Measurements from ENCODE around the gene RESF1.

RESF1 gene

GRCh38 chr12:31959161-31959700 lies at the start of gene RESF1:
Gene RESF1, plus strand, starts transcription at chr12:31959415. Its CDS starts 21,541 bp downstream, at chr12:31980956.
- peak within 1 kb of the TSS; percentile 99 for H3K9ac ChIP-seq (ENCODE audit: low read length)
- peak within 1 kb of the TSS; percentile 100 for H3K4me3 ChIP-seq (ENCODE audit: low read depth, low read length)
- peaks cover 27% of the 10 kb centered on the region for H3K4me1 ChIP-seq (ENCODE audit: control insufficient read depth, insufficient read depth, low read length)
- peak within 1 kb of the TSS; percentile 80; the same call in 1 of the 2 replicates for H3K27ac ChIP-seq (ENCODE audit: low read depth, low read length)
- no peaks in the 10 kb centered on the region for H3K27me3 ChIP-seq (ENCODE audit: control insufficient read depth, insufficient read depth, low read length)
- peaks cover 13% of the 10 kb centered on the region; the same call in 1 of the 2 replicates for H3K9me3 ChIP-seq (ENCODE audit: control insufficient read depth, insufficient read depth, low read depth, low read length)
- H3K36me3 ChIP-seq (ENCODE audit: control insufficient read depth, insufficient read depth, low read length) = peaks cover 40% of the 10 kb centered on the region

GRCh38 chr12:31914927-31915326 lies 44.3 kb upstream of the RESF1 start:
- no peaks in the 10 kb centered on the region for H3K27me3 ChIP-seq (ENCODE audit: control insufficient read depth, insufficient read depth, low read length)
- H3K4me1 ChIP-seq (ENCODE audit: control insufficient read depth, insufficient read depth, low read length) = no peaks in the 10 kb centered on the region
- H3K9ac ChIP-seq (ENCODE audit: low read length) = no peak overlapping the region
- no peak overlapping the region for H3K27ac ChIP-seq (ENCODE audit: low read depth, low read length)
- no peaks in the 10 kb centered on the region for H3K36me3 ChIP-seq (ENCODE audit: control insufficient read depth, insufficient read depth, low read length)
- no peak overlapping the region for H3K4me3 ChIP-seq (ENCODE audit: low read depth, low read length)
- H3K9me3 ChIP-seq (ENCODE audit: control insufficient read depth, insufficient read depth, low read depth, low read length) = peaks cover 26% of the 10 kb centered on the region

GRCh38 chr12:31915446-31915845 lies 43.8 kb upstream of the RESF1 start:
- Histone ChIP-seq H3K36me3 (ENCODE audit: control insufficient read depth, insufficient read depth, low read length) (no peaks in the 10 kb centered on the region), H3K9ac (ENCODE audit: low read length) (no peak overlapping the region), H3K27ac (ENCODE audit: low read depth, low read length) (no peak overlapping the region), H3K4me1 (ENCODE audit: control insufficient read depth, insufficient read depth, low read length) (no peaks in the 10 kb centered on the region), H3K4me3 (ENCODE audit: low read depth, low read length) (no peak overlapping the region), H3K9me3 (ENCODE audit: control insufficient read depth, insufficient read depth, low read depth, low read length) (peaks cover 22% of the 10 kb centered on the region), H3K27me3 (ENCODE audit: control insufficient read depth, insufficient read depth, low read length) (no peaks in the 10 kb centered on the region)

GRCh38 chr12:31922341-31923062 lies 36.7 kb upstream of the RESF1 start:
- no peak overlapping the region for H3K27ac ChIP-seq (ENCODE audit: low read depth, low read length)
- H3K4me1 ChIP-seq (ENCODE audit: control insufficient read depth, insufficient read depth, low read length) = no peaks in the 10 kb centered on the region
- no peak overlapping the region for H3K4me3 ChIP-seq (ENCODE audit: low read depth, low read length)
- H3K9me3 ChIP-seq (ENCODE audit: control insufficient read depth, insufficient read depth, low read depth, low read length) = peaks cover 47% of the 10 kb centered on the region
- H3K36me3 ChIP-seq (ENCODE audit: control insufficient read depth, insufficient read depth, low read length) = no peaks in the 10 kb centered on the region
- H3K27me3 ChIP-seq (ENCODE audit: control insufficient read depth, insufficient read depth, low read length) = no peaks in the 10 kb centered on the region
- H3K9ac ChIP-seq (ENCODE audit: low read length) = no peak overlapping the region

GRCh38 chr12:31923063-31923412 lies 36.2 kb upstream of the RESF1 start:
- Histone ChIP-seq H3K4me3 (ENCODE audit: low read depth, low read length) (no peak overlapping the region), H3K27me3 (ENCODE audit: control insufficient read depth, insufficient read depth, low read length) (no peaks in the 10 kb centered on the region), H3K36me3 (ENCODE audit: control insufficient read depth, insufficient read depth, low read length) (no peaks in the 10 kb centered on the region), H3K9me3 (ENCODE audit: control insufficient read depth, insufficient read depth, low read depth, low read length) (peaks cover 47% of the 10 kb centered on the region), H3K9ac (ENCODE audit: low read length) (no peak overlapping the region), H3K27ac (ENCODE audit: low read depth, low read length) (no peak overlapping the region), H3K4me1 (ENCODE audit: control insufficient read depth, insufficient read depth, low read length) (no peaks in the 10 kb centered on the region)

GRCh38 chr12:31928246-31929026 lies 30.8 kb upstream of the RESF1 start:
- Histone ChIP-seq H3K27me3 (ENCODE audit: control insufficient read depth, insufficient read depth, low read length) (no peaks in the 10 kb centered on the region), H3K9ac (ENCODE audit: low read length) (no peak overlapping the region), H3K4me1 (ENCODE audit: control insufficient read depth, insufficient read depth, low read length) (no peaks in the 10 kb centered on the region), H3K36me3 (ENCODE audit: control insufficient read depth, insufficient read depth, low read length) (no peaks in the 10 kb centered on the region), H3K9me3 (ENCODE audit: control insufficient read depth, insufficient read depth, low read depth, low read length) (peaks cover 28% of the 10 kb centered on the region), H3K4me3 (ENCODE audit: low read depth, low read length) (no peak overlapping the region), H3K27ac (ENCODE audit: low read depth, low read length) (no peak overlapping the region)

- Histone ChIP-seq H3K9me3 (ENCODE audit: control insufficient read depth, insufficient read depth, low read depth, low read length) (peaks cover 21% of the 10 kb centered on the region; the same call in 1 of the 2 replicates), H3K9ac (ENCODE audit: low read length) (no peak overlapping the region), H3K4me3 (ENCODE audit: low read depth, low read length) (no peak overlapping the region), H3K36me3 (ENCODE audit: control insufficient read depth, insufficient read depth, low read length) (no peaks in the 10 kb centered on the region), H3K27me3 (ENCODE audit: control insufficient read depth, insufficient read depth, low read length) (no peaks in the 10 kb centered on the region), H3K4me1 (ENCODE audit: control insufficient read depth, insufficient read depth, low read length) (no peaks in the 10 kb centered on the region), H3K27ac (ENCODE audit: low read depth, low read length) (no peak overlapping the region)
Observed at GRCh38 chr12:31929027-31929526, 30.1 kb upstream of the RESF1 start.

GRCh38 chr12:31931796-31932715 lies 27.2 kb upstream of the RESF1 start:
- Histone ChIP-seq H3K4me1 (ENCODE audit: control insufficient read depth, insufficient read depth, low read length) (no peaks in the 10 kb centered on the region), H3K9me3 (ENCODE audit: control insufficient read depth, insufficient read depth, low read depth, low read length) (peaks cover 18% of the 10 kb centered on the region; the same call in 1 of the 2 replicates), H3K4me3 (ENCODE audit: low read depth, low read length) (no peak overlapping the region), H3K36me3 (ENCODE audit: control insufficient read depth, insufficient read depth, low read length) (no peaks in the 10 kb centered on the region), H3K9ac (ENCODE audit: low read length) (no peak overlapping the region), H3K27me3 (ENCODE audit: control insufficient read depth, insufficient read depth, low read length) (no peaks in the 10 kb centered on the region), H3K27ac (ENCODE audit: low read depth, low read length) (no peak overlapping the region)

- H3K4me3 ChIP-seq (ENCODE audit: low read depth, low read length) = no peak overlapping the region
- H3K9me3 ChIP-seq (ENCODE audit: control insufficient read depth, insufficient read depth, low read depth, low read length) = peaks cover 70% of the 10 kb centered on the region
- H3K27ac ChIP-seq (ENCODE audit: low read depth, low read length) = no peak overlapping the region
- no peaks in the 10 kb centered on the region for H3K27me3 ChIP-seq (ENCODE audit: control insufficient read depth, insufficient read depth, low read length)
- H3K36me3 ChIP-seq (ENCODE audit: control insufficient read depth, insufficient read depth, low read length) = 0 out of 2 replicates have a peak, but pooled peaks cover 4% of the 10 kb centered on the region
- H3K4me1 ChIP-seq (ENCODE audit: control insufficient read depth, insufficient read depth, low read length) = no peaks in the 10 kb centered on the region
- H3K9ac ChIP-seq (ENCODE audit: low read length) = no peak overlapping the region
Observed at GRCh38 chr12:31944299-31944698, 14.9 kb upstream of the RESF1 start.

GRCh38 chr12:31947971-31948370 lies 11.2 kb upstream of the RESF1 start:
- Histone ChIP-seq H3K27ac (ENCODE audit: low read depth, low read length) (no peak overlapping the region), H3K9me3 (ENCODE audit: control insufficient read depth, insufficient read depth, low read depth, low read length) (peaks cover 70% of the 10 kb centered on the region), H3K36me3 (ENCODE audit: control insufficient read depth, insufficient read depth, low read length) (0 out of 2 replicates have a peak, but pooled peaks cover 4% of the 10 kb centered on the region), H3K27me3 (ENCODE audit: control insufficient read depth, insufficient read depth, low read length) (no peaks in the 10 kb centered on the region), H3K9ac (ENCODE audit: low read length) (no peak overlapping the region), H3K4me1 (ENCODE audit: control insufficient read depth, insufficient read depth, low read length) (no peaks in the 10 kb centered on the region), H3K4me3 (ENCODE audit: low read depth, low read length) (no peak overlapping the region)
